ENCODE measurements around the gene ADPGK. TPM values are rescaled to one million over a fixed set of nuclear protein-coding genes. Genes with fewer than 3 reads are reported as not detected.
"Not testable (repeated sequence)": the region's sequence is repeated elsewhere in the genome, so short reads cannot be mapped to it uniquely, and the experiment has no call there.

The ADPGK gene
- total RNA-seq, 4 donors from 2014 or later: 13.4 to 23.2 (median 17.2) TPM

- in situ Hi-C loops (cut with MboI; ENCODE audit: low sequenced_read_pairs in 4 of 4): no loop called here
- intact Hi-C loops (cut with DNase I; ENCODE audit: low total_unique reads): no loop called here
- no peaks in the 10 kb centered on the region for H3K9me3 ChIP-seq
- H3K27ac ChIP-seq: no peak overlapping the region
- TF ChIP-seq CTCF (IDR thresholded peaks at IDR 0.05 in 4 of 5, conservative IDR thresholded peaks at IDR 0.05 in 1 of 5) (no peak), POLR2A (IDR thresholded peaks at IDR 0.05) (no peak)
- H3K4me3 ChIP-seq: no peak overlapping the region
- DNase-seq: no peak
- no peak for ATAC-seq
- H3K27me3 ChIP-seq: no peaks in the 10 kb centered on the region
- H3K4me1 ChIP-seq: no peaks in the 10 kb centered on the region
- no peaks in the 10 kb centered on the region for H3K36me3 ChIP-seq
Observed at GRCh38 chr15:72809329-72809728, 25.8 kb upstream of the ADPGK start.

- H3K4me1 ChIP-seq; H3K27ac ChIP-seq; H3K27me3 ChIP-seq; H3K9me3 ChIP-seq; H3K36me3 ChIP-seq; DNase-seq; intact Hi-C loops (cut with DNase I; ENCODE audit: low total_unique reads); in situ Hi-C loops (cut with MboI; ENCODE audit: low sequenced_read_pairs in 4 of 4); H3K4me3 ChIP-seq; ATAC-seq: not testable (repeated sequence)
Observed at GRCh38 chr15:72807346-72807745, 23.8 kb upstream of the ADPGK start.

GRCh38 chr15:72803006-72803405 is 19.4 kb upstream of the ADPGK start:
- Histone ChIP-seq H3K27me3 (no peaks in the 10 kb centered on the region), H3K4me3 (no peak overlapping the region), H3K4me1 (no peaks in the 10 kb centered on the region), H3K27ac (no peak overlapping the region), H3K36me3 (no peaks in the 10 kb centered on the region), H3K9me3 (no peaks in the 10 kb centered on the region)
- ATAC-seq: no peak
- intact Hi-C loops (cut with DNase I; ENCODE audit: low total_unique reads) (no loop called here), in situ Hi-C loops (cut with MboI; ENCODE audit: low sequenced_read_pairs in 4 of 4) (no loop called here)
- TF ChIP-seq POLR2A (IDR thresholded peaks at IDR 0.05) (no peak), CTCF (IDR thresholded peaks at IDR 0.05 in 4 of 5, conservative IDR thresholded peaks at IDR 0.05 in 1 of 5) (no peak)
- DNase-seq: no peak

- Histone ChIP-seq H3K4me3 (no peak overlapping the region), H3K36me3 (no peaks in the 10 kb centered on the region), H3K27me3 (no peaks in the 10 kb centered on the region), H3K4me1 (peaks cover 0 to 6% of the 10 kb centered on the region in 2 donors), H3K9me3 (no peaks in the 10 kb centered on the region), H3K27ac (no peak overlapping the region)
- in situ Hi-C loops (cut with MboI; ENCODE audit: low sequenced_read_pairs in 4 of 4) (no loop called here), intact Hi-C loops (cut with DNase I; ENCODE audit: low total_unique reads) (no loop called here)
- TF ChIP-seq CTCF (IDR thresholded peaks at IDR 0.05 in 4 of 5, conservative IDR thresholded peaks at IDR 0.05 in 1 of 5) (no peak), POLR2A (IDR thresholded peaks at IDR 0.05) (no peak)
- ATAC-seq (no peak), DNase-seq (no peak)
Observed at GRCh38 chr15:72801590-72802325, 18.2 kb upstream of the ADPGK start.

GRCh38 chr15:72800833-72801481 is 17.4 kb upstream of the ADPGK start:
- no peaks in the 10 kb centered on the region for H3K27me3 ChIP-seq
- intact Hi-C loops (cut with DNase I; ENCODE audit: low total_unique reads) (no loop called here), in situ Hi-C loops (cut with MboI; ENCODE audit: low sequenced_read_pairs in 4 of 4) (no loop called here)
- peaks cover 0 to 10% of the 10 kb centered on the region in 2 donors for H3K4me1 ChIP-seq
- ATAC-seq (no peak), DNase-seq (no peak)
- H3K36me3 ChIP-seq: no peaks in the 10 kb centered on the region
- TF ChIP-seq POLR2A (IDR thresholded peaks at IDR 0.05) (no peak), CTCF (IDR thresholded peaks at IDR 0.05 in 4 of 5, conservative IDR thresholded peaks at IDR 0.05 in 1 of 5) (no peak)
- H3K4me3 ChIP-seq: no peak overlapping the region
- no peak overlapping the region for H3K27ac ChIP-seq
- no peaks in the 10 kb centered on the region for H3K9me3 ChIP-seq
